ENCODE data around the gene TTLL12. TPM values are rescaled to one million over a fixed set of nuclear protein-coding genes. Genes with fewer than 3 reads are reported as not detected.
A peak's percentile ranks its signal among the peaks of the same experiment; 100 is the strongest.

TTLL12 gene
- total RNA-seq, 2 donors from 2014 or later = 34.3 to 75.0 TPM

GRCh38 chr22:43185860-43186261 is 1.1 kb downstream of the TTLL12 start:
- ATAC-seq (no peak), DNase-seq (ENCODE audit: low spot score in 2 of 2) (no peak)
- H3K36me3 Mint-ChIP-seq = peaks cover 7 to 18% of the 10 kb centered on the region in 2 donors
- H3K27ac Mint-ChIP-seq = peak overlapping the region in 1 of 2 donors; percentile 51
- peaks cover 0 to 6% of the 10 kb centered on the region in 2 donors for H3K9me3 Mint-ChIP-seq

GRCh38 chr22:43183496-43184277 is 3.2 kb downstream of the TTLL12 start:
- DNase-seq (ENCODE audit: low spot score in 2 of 2) = no peak
- Mint-ChIP-seq H3K9me3 (no peaks in the 10 kb centered on the region), H3K27ac (peak overlapping the region; percentile 66 to 92), H3K36me3 (peaks cover 19 to 28% of the 10 kb centered on the region in 2 donors)
- no peak for ATAC-seq

GRCh38 chr22:43182726-43183125 is 4.2 kb downstream of the TTLL12 start:
- Mint-ChIP-seq H3K9me3 (no peaks in the 10 kb centered on the region), H3K36me3 (peaks cover 24 to 31% of the 10 kb centered on the region in 2 donors), H3K27ac (peak overlapping the region in 1 of 2 donors; percentile 66)
- no peak for DNase-seq (ENCODE audit: low spot score in 2 of 2)
- no peak for ATAC-seq

GRCh38 chr22:43182118-43182517 is 4.8 kb downstream of the TTLL12 start:
- Mint-ChIP-seq H3K27ac (no peak overlapping the region), H3K36me3 (peaks cover 24 to 31% of the 10 kb centered on the region in 2 donors), H3K9me3 (no peaks in the 10 kb centered on the region)
- no peak for DNase-seq (ENCODE audit: low spot score in 2 of 2)
- no peak for ATAC-seq

- peaks cover 24 to 31% of the 10 kb centered on the region in 2 donors for H3K36me3 Mint-ChIP-seq
- H3K27ac Mint-ChIP-seq = peak overlapping the region in 1 of 2 donors; percentile 90
Measured at GRCh38 chr22:43181321-43182076, 5.4 kb downstream of the TTLL12 start.

GRCh38 chr22:43180670-43181069 is 6.3 kb downstream of the TTLL12 start:
- ATAC-seq (no peak), DNase-seq (ENCODE audit: low spot score in 2 of 2) (no peak)
- no peaks in the 10 kb centered on the region for H3K9me3 Mint-ChIP-seq
- H3K36me3 Mint-ChIP-seq = peaks cover 24 to 29% of the 10 kb centered on the region in 2 donors
- H3K27ac Mint-ChIP-seq = no peak overlapping the region

More at GRCh38 chr22:43181321-43182076, 5.4 kb downstream of the TTLL12 start:
- DNase-seq (ENCODE audit: low spot score in 2 of 2) = no peak
- no peak for ATAC-seq
- no peaks in the 10 kb centered on the region for H3K9me3 Mint-ChIP-seq

- peaks cover 24% of the 10 kb centered on the region in 2 donors for H3K36me3 Mint-ChIP-seq
Measured at GRCh38 chr22:43179911-43180195, 7.1 kb downstream of the TTLL12 start.

GRCh38 chr22:43179146-43179910 is 7.6 kb downstream of the TTLL12 start:
- ATAC-seq (no peak), DNase-seq (ENCODE audit: low spot score in 2 of 2) (no peak)
- peaks cover 22 to 24% of the 10 kb centered on the region in 2 donors for H3K36me3 Mint-ChIP-seq
- no peak overlapping the region for H3K27ac Mint-ChIP-seq
- no peaks in the 10 kb centered on the region for H3K9me3 Mint-ChIP-seq

More at GRCh38 chr22:43179911-43180195, 7.1 kb downstream of the TTLL12 start:
- no peak overlapping the region for H3K27ac Mint-ChIP-seq
- ATAC-seq (no peak), DNase-seq (ENCODE audit: low spot score in 2 of 2) (no peak)
- no peaks in the 10 kb centered on the region for H3K9me3 Mint-ChIP-seq

GRCh38 chr22:43177479-43177878 is 9.5 kb downstream of the TTLL12 start:
- Mint-ChIP-seq H3K27ac (no peak overlapping the region), H3K36me3 (peaks cover 12 to 30% of the 10 kb centered on the region in 2 donors), H3K9me3 (no peaks in the 10 kb centered on the region)
- DNase-seq (ENCODE audit: low spot score in 2 of 2) (no peak), ATAC-seq (no peak)

- Mint-ChIP-seq H3K36me3 (peaks cover 12 to 26% of the 10 kb centered on the region in 2 donors), H3K27ac (no peak overlapping the region)
Measured at GRCh38 chr22:43176090-43176489, 10.8 kb downstream of the TTLL12 start.

GRCh38 chr22:43174941-43175531 is 11.9 kb downstream of the TTLL12 start:
- ATAC-seq = no peak
- DNase-seq (ENCODE audit: low spot score in 2 of 2) = no peak
- Mint-ChIP-seq H3K9me3 (no peaks in the 10 kb centered on the region), H3K36me3 (peaks cover 12 to 25% of the 10 kb centered on the region in 2 donors), H3K27ac (no peak overlapping the region)

More at GRCh38 chr22:43176090-43176489, 10.8 kb downstream of the TTLL12 start:
- no peaks in the 10 kb centered on the region for H3K9me3 Mint-ChIP-seq
- DNase-seq (ENCODE audit: low spot score in 2 of 2) = no peak
- ATAC-seq = no peak

GRCh38 chr22:43173976-43174720 is 12.8 kb downstream of the TTLL12 start:
- Mint-ChIP-seq H3K9me3 (no peaks in the 10 kb centered on the region), H3K36me3 (peaks cover 8 to 16% of the 10 kb centered on the region in 2 donors), H3K27ac (no peak overlapping the region)
- ATAC-seq (no peak), DNase-seq (ENCODE audit: low spot score in 2 of 2) (no peak)

GRCh38 chr22:43173566-43173965 is 13.4 kb downstream of the TTLL12 start:
- Mint-ChIP-seq H3K36me3 (peaks cover 2 to 10% of the 10 kb centered on the region in 2 donors), H3K9me3 (no peaks in the 10 kb centered on the region), H3K27ac (no peak overlapping the region)
- DNase-seq (ENCODE audit: low spot score in 2 of 2) (no peak), ATAC-seq (no peak)

GRCh38 chr22:43172191-43172590 is 14.7 kb downstream of the TTLL12 start:
- Mint-ChIP-seq H3K36me3 (peaks cover 0 to 5% of the 10 kb centered on the region in 2 donors), H3K9me3 (no peaks in the 10 kb centered on the region), H3K27ac (no peak overlapping the region)
- ATAC-seq = no peak
- no peak for DNase-seq (ENCODE audit: low spot score in 2 of 2)

- Mint-ChIP-seq H3K27ac (no peak overlapping the region), H3K9me3 (no peaks in the 10 kb centered on the region), H3K36me3 (peaks cover 0 to 5% of the 10 kb centered on the region in 2 donors)
- no peak for DNase-seq (ENCODE audit: low spot score in 2 of 2)
- no peak for ATAC-seq
Measured at GRCh38 chr22:43171607-43172006, 15.3 kb downstream of the TTLL12 start.

- DNase-seq (ENCODE audit: low spot score in 2 of 2) (no peak), ATAC-seq (no peak)
- Mint-ChIP-seq H3K27ac (no peak overlapping the region), H3K9me3 (no peaks in the 10 kb centered on the region), H3K36me3 (peaks cover 0 to 5% of the 10 kb centered on the region in 2 donors)
Measured at GRCh38 chr22:43171019-43171491, 15.9 kb downstream of the TTLL12 start.

All from activated naive CD4-positive, alpha-beta T cell treated with anti-CD3 and anti-CD28 coated beads, Interleukin-2, amount 50 U/mL, for 72 hours (primary cell).